OCI-LY7 (cell line): ENCODE measurements around the gene MCTS1. TPM values are rescaled to one million over a fixed set of nuclear protein-coding genes. Genes with fewer than 3 reads are reported as not detected.

Source experiments
- BruUV-seq: library from RNA; stranded (reverse); fragments of 400-500 nt; replicated peaks from 2 replicates; lab custom pipeline; 2021; lab: Mats Ljungman, UMichigan
- CTCF ChIA-PET: fragments of 300-600 bp; sonication (Branson Sonifier 250); formaldehyde crosslinking; loops from one replicate; lab custom pipeline; 2022; ENCODE audit warnings: antibody characterized with exemption; ENCODE audit not compliant: unreplicated experiment; lab: Charles Lee
- POLR2A ChIA-PET: fragments of 300-600 bp; sonication (Branson Sonifier 250); formaldehyde crosslinking; loops from one replicate; lab custom pipeline; 2022; ENCODE audit warnings: antibody characterized with exemption; lab: Charles Lee
- DNase-seq: peaks from one replicate; pipeline ENCODE4 v3.0.0-alpha.2; 2015; ENCODE audit warnings: low spot score
- H2AFZ ChIP-seq: fragments of 200-600 bp; sonication (generic), shearing (Covaris generic); 2 replicates; pipeline ENCODE4 v1.6.1; 2014; ENCODE audit warnings: mild to moderate bottlenecking, antibody characterized with exemption, low read length, moderate library complexity
- H3K27ac ChIP-seq: fragments of 200-600 bp; sonication (generic); 2 replicates; pipeline ENCODE4 v1.5.1; 2014; ENCODE audit warnings: mixed run types, low read depth, mild to moderate bottlenecking, moderate library complexity, low read length, inconsistent platforms; ENCODE audit not compliant: poor library complexity, severe bottlenecking
- H3K36me3 ChIP-seq: fragments of 200-600 bp; sonication (generic); 2 replicates; pipeline ENCODE4 v1.6.1; 2014; ENCODE audit warnings: mild to moderate bottlenecking, antibody characterized with exemption, low read length, moderate library complexity, mixed read lengths; ENCODE audit not compliant: insufficient read depth
- H3K4me1 ChIP-seq: fragments of 200-600 bp; sonication (generic); 2 replicates; pipeline ENCODE4 v1.5.1; 2014; ENCODE audit warnings: mild to moderate bottlenecking, low read length; ENCODE audit not compliant: insufficient read depth, poor library complexity, severe bottlenecking
- H3K4me2 ChIP-seq: fragments of 200-600 bp; sonication (generic); 2 replicates; pipeline ENCODE4 v1.6.1; 2014; ENCODE audit warnings: mild to moderate bottlenecking, low read length
- H3K4me3 ChIP-seq: fragments of 200-600 bp; sonication (generic); 2 replicates; pipeline ENCODE4 v1.5.1; 2014; ENCODE audit warnings: mild to moderate bottlenecking, low read depth, low read length; ENCODE audit not compliant: poor library complexity, severe bottlenecking
- H3K79me2 ChIP-seq: fragments of 200-600 bp; sonication (generic); 2 replicates; pipeline ENCODE4 v1.6.1; 2016; ENCODE audit warnings: low read depth, mild to moderate bottlenecking, low read length, moderate library complexity, mixed read lengths; ENCODE audit not compliant: insufficient read depth
- H3K9me2 ChIP-seq: fragments of 200-600 bp; sonication (generic); 2 replicates; pipeline ENCODE4 v1.6.1; 2016; ENCODE audit warnings: mild to moderate bottlenecking, low read length, mixed read lengths; ENCODE audit not compliant: insufficient read depth
- H3K9me3 ChIP-seq: fragments of 200-600 bp; sonication (generic); 2 replicates; pipeline ENCODE4 v1.6.1; 2014; ENCODE audit warnings: mild to moderate bottlenecking, mixed run types, low read length, mixed read lengths
- H4K20me1 ChIP-seq: fragments of 200-600 bp; sonication (generic); 2 replicates; pipeline ENCODE4 v1.6.1; 2014; ENCODE audit warnings: mild to moderate bottlenecking, antibody characterized with exemption, low read length, moderate library complexity, mixed read lengths; ENCODE audit not compliant: insufficient read depth
- CTCF ChIP-seq: fragments of 200-600 bp; sonication (generic); conservative IDR thresholded peaks from 2 replicates; pipeline ENCODE4 v1.5.1; 2014; ENCODE audit warnings: mild to moderate bottlenecking, antibody characterized with exemption, low read length, moderate library complexity, mixed read lengths
- EZH2phosphoT487 ChIP-seq: fragments of 200-600 bp; sonication (generic); IDR thresholded peaks from 2 replicates; pipeline ENCODE4 v1.6.1; 2018; ENCODE audit warnings: low read depth, borderline replicate concordance, mild to moderate bottlenecking, mixed run types, antibody characterized with exemption, low read length, moderate library complexity, mixed read lengths
- intact Hi-C: fragments of 100-400 bp; cut with micrococcal nuclease; formaldehyde crosslinking; loops from one replicate; pipeline ENCODE4 v1.10.0; 2022; ENCODE audit not compliant: unreplicated experiment
- total RNA-seq, 2 experiments: library from RNA; depleted of rRNA in 1 of 2; stranded (reverse); fragments of >200 nt in 1 of 2; shearing (Covaris generic) in 1 of 2; gene quantifications; 2 replicates each; pipeline ENCODE4 v1.2.3, GENCODE V29; 2014 to 2022

Gene MCTS1
- total RNA-seq, 2 experiments from 2014 or later, result 34.5 to 55.6 TPM

- Histone ChIP-seq H3K9me3 (no peaks in the 10 kb centered on the region), H3K4me3 (peak within 1 kb of the TSS; percentile 90), H3K27ac (peak within 1 kb of the TSS; percentile 85), H3K36me3 (peaks cover 17% of the 10 kb centered on the region), H3K9me2 (no peaks in the 10 kb centered on the region), H4K20me1 (no peaks in the 10 kb centered on the region), H2AFZ (peak within 1 kb of the TSS; percentile 83), H3K79me2 (peaks cover 35% of the 10 kb centered on the region), H3K4me2 (peak within 1 kb of the TSS; percentile 91), H3K4me1 (peaks cover 22% of the 10 kb centered on the region)
- no TSS peak for BruUV-seq
- no peak for TF ChIP-seq EZH2phosphoT487
- no peak for TF ChIP-seq CTCF
- CTCF ChIA-PET, result interaction anchor here (0.6 to 1.2 kb wide), 2 partner anchors 42 to 473 kb away, joined by 4 read pairs; no protein-coding TSS in a partner anchor
- POLR2A ChIA-PET, result interaction anchor here (0.6 to 1.8 kb wide), 18 partner anchors 8 to 1135 kb away, joined by 3 to 18 read pairs (median 4); partner anchors contain the start of gene MCTS1
- DNase-seq, result peak; percentile 90
- intact Hi-C loops, result loop anchor here (1.0 to 2.0 kb wide), 2 partner anchors 43 to 194 kb away; partner anchors contain the start of gene MCTS1
Measured at GRCh38 chrX:120560842-120561633, 42.9 kb upstream of the MCTS1 start, which contains the start of gene CUL4B. Gene CUL4B (minus strand): TSS chrX:120560962. CDS start chrX:120560638, 324 bp downstream.

GRCh38 chrX:120561634-120562568 is 42.0 kb upstream of the MCTS1 start:
- Histone ChIP-seq H2AFZ (peak overlapping the region; percentile 83), H3K9me3 (no peaks in the 10 kb centered on the region), H3K79me2 (peaks cover 35% of the 10 kb centered on the region), H3K4me1 (peaks cover 22% of the 10 kb centered on the region), H3K4me2 (peak overlapping the region; percentile 91), H3K36me3 (peaks cover 10% of the 10 kb centered on the region), H3K4me3 (peak overlapping the region; percentile 90), H4K20me1 (no peaks in the 10 kb centered on the region), H3K9me2 (no peaks in the 10 kb centered on the region), H3K27ac (peak overlapping the region; percentile 85)
- CTCF ChIA-PET, result interaction anchor here (1.2 kb wide), 1 partner anchor 41 kb away, joined by 4 read pairs; no protein-coding TSS in a partner anchor
- BruUV-seq, result TSS peak; percentile 95
- peak; percentile 16 for DNase-seq
- POLR2A ChIA-PET, result interaction anchor here (0.6 to 1.8 kb wide), 21 partner anchors 8 to 1136 kb away, joined by 3 to 18 read pairs (median 4); partner anchors contain the start of gene MCTS1
- no peak for TF ChIP-seq EZH2phosphoT487
- TF ChIP-seq CTCF, result no peak
- intact Hi-C loops, result loop anchor here (1.0 to 2.0 kb wide), 2 partner anchors 42 to 193 kb away; partner anchors contain the start of gene MCTS1
